Epithelial cell of esophagus (primary cell): ENCODE results near the gene TMEM115.

ENCODE experiments used
- DNase-seq: peaks from one replicate; pipeline ENCODE4 v3.0.0; 2010; ENCODE audit warnings: low read depth
- H3K4me3 ChIP-seq: 2 replicates; pipeline ENCODE4 v1.5.1; 2011; ENCODE audit warnings: mild to moderate bottlenecking, low read length, control low read depth
- CTCF ChIP-seq: IDR thresholded peaks from 2 replicates; pipeline ENCODE4 v1.5.1; 2011; ENCODE audit warnings: low read depth, mild to moderate bottlenecking, low read length, control low read depth, inconsistent platforms; ENCODE audit not compliant: insufficient read depth; ENCODE audit errors: missing control alignments

The TMEM115 gene

GRCh38 chr3:50358911-50359759 is at the start of gene TMEM115:
TSS of gene TMEM115 (minus strand) at chr3:50359521. CDS start at chr3:50359063, 458 bp downstream.
- peak; percentile 99 for DNase-seq

GRCh38 chr3:50408443-50408944 is 49.2 kb upstream of the TMEM115 start:
- no peak for TF ChIP-seq CTCF
- no peak overlapping the region for H3K4me3 ChIP-seq
- no peak for DNase-seq

More at GRCh38 chr3:50358911-50359759, at the start of gene TMEM115:
- H3K4me3 ChIP-seq: peak within 1 kb of the TSS; percentile 77
- no peak for TF ChIP-seq CTCF

- H3K4me3 ChIP-seq: no peak overlapping the region
- DNase-seq: no peak
- TF ChIP-seq CTCF: no peak
These were observed 47.2 kb upstream of the TMEM115 start for GRCh38 chr3:50406487-50406886.

GRCh38 chr3:50405249-50405648 is 45.9 kb upstream of the TMEM115 start:
- no peak overlapping the region for H3K4me3 ChIP-seq
- DNase-seq: peak; percentile 49
- TF ChIP-seq CTCF: no peak

GRCh38 chr3:50401978-50402595 is 42.8 kb upstream of the TMEM115 start:
- H3K4me3 ChIP-seq: no peak overlapping the region
- no peak for DNase-seq
- no peak for TF ChIP-seq CTCF

GRCh38 chr3:50396502-50396901 is 37.2 kb upstream of the TMEM115 start:
- TF ChIP-seq CTCF: no peak
- H3K4me3 ChIP-seq: no peak overlapping the region
- peak; percentile 94 for DNase-seq
